Ascending aorta (tissue), 2 donors: ENCODE data around the gene CACNG4. TPM values are rescaled to one million over a fixed set of nuclear protein-coding genes. Genes with fewer than 3 reads are reported as not detected.

Source experiments
- DNase-seq, 2 donors: peaks; one replicate each; pipeline ENCODE4 v3.0.0-alpha.2; 2019; ENCODE audit warnings: low spot score in 2 of 2
- H3K27ac ChIP-seq, 2 donors: fragments of 200-600 bp; sonication (generic); one replicate each; pipeline ENCODE4 v1.5.1; 2016 to 2017; ENCODE audit warnings: mild to moderate bottlenecking in 1 of 2
- H3K27me3 ChIP-seq: fragments of 200-600 bp; sonication (generic); one replicate; pipeline ENCODE4 v1.5.1; 2017
- H3K36me3 ChIP-seq, 2 donors: fragments of 200-600 bp; sonication (generic); one replicate each; pipeline ENCODE4 v1.5.1; 2016
- H3K4me1 ChIP-seq, 2 donors: fragments of 200-600 bp; sonication (generic); one replicate each; pipeline ENCODE4 v1.5.1; 2016 to 2017; ENCODE audit warnings: mild to moderate bottlenecking in 1 of 2
- H3K4me3 ChIP-seq, 2 donors: fragments of 200-600 bp; sonication (generic); one replicate each; pipeline ENCODE4 v1.5.1; 2016 to 2017; ENCODE audit warnings: mild to moderate bottlenecking in 1 of 2
- H3K9me3 ChIP-seq, 2 donors: fragments of 200-600 bp; sonication (generic); one replicate each; pipeline ENCODE4 v1.5.1; 2016
- CTCF ChIP-seq, 3 experiments: fragments of 200-600 bp in 2 of 3; fragments of 450-650 bp in 1 of 3; sonication (generic) in 2 of 3; IDR thresholded peaks; one replicate each; pipeline ENCODE4 v1.5.1; 2016 to 2019; ENCODE audit warnings: antibody characterized with exemption in 3 of 3, mild to moderate bottlenecking in 1 of 3, moderate library complexity in 1 of 3
- intact Hi-C: fragments of 100-400 bp; cut with DNase I; formaldehyde crosslinking; loops from one replicate; pipeline ENCODE4 v1.15.1; 2023
- total RNA-seq: library from RNA; depleted of rRNA; stranded (reverse); fragments of >200 nt; gene quantifications from one replicate; pipeline ENCODE4 v1.1.0, GENCODE V29; 2016

Gene CACNG4
- total RNA-seq, 1 donor from 2014 or later, result not detected

GRCh38 chr17:66920435-66920834 is 44.1 kb upstream of the CACNG4 start:
- Histone ChIP-seq H3K27ac (no peak overlapping the region), H3K4me3 (no peak overlapping the region), H3K9me3 (no peaks in the 10 kb centered on the region), H3K4me1 (no peaks in the 10 kb centered on the region), H3K27me3 (no peaks in the 10 kb centered on the region), H3K36me3 (no peaks in the 10 kb centered on the region)
- DNase-seq, result no peak
- intact Hi-C loops, result no loop called here
- no peak for TF ChIP-seq CTCF (IDR thresholded peaks at IDR 0.05)

- no peak for DNase-seq
- intact Hi-C loops, result no loop called here
These were observed 43.6 kb upstream of the CACNG4 start for GRCh38 chr17:66920950-66921349.

GRCh38 chr17:66923886-66924285 is 40.6 kb upstream of the CACNG4 start:
- Histone ChIP-seq H3K27ac (no peak overlapping the region), H3K9me3 (no peaks in the 10 kb centered on the region), H3K4me3 (no peak overlapping the region), H3K4me1 (no peaks in the 10 kb centered on the region), H3K27me3 (no peaks in the 10 kb centered on the region), H3K36me3 (no peaks in the 10 kb centered on the region)
- no peak for DNase-seq
- intact Hi-C loops, result no loop called here
- TF ChIP-seq CTCF (IDR thresholded peaks at IDR 0.05), result no peak

More at GRCh38 chr17:66920950-66921349, 43.6 kb upstream of the CACNG4 start:
- no peaks in the 10 kb centered on the region for H3K27me3 ChIP-seq
- no peak overlapping the region for H3K4me3 ChIP-seq
- H3K9me3 ChIP-seq, result no peaks in the 10 kb centered on the region
- H3K36me3 ChIP-seq, result no peaks in the 10 kb centered on the region
- no peak for TF ChIP-seq CTCF (IDR thresholded peaks at IDR 0.05)
- H3K27ac ChIP-seq, result no peak overlapping the region
- H3K4me1 ChIP-seq, result no peaks in the 10 kb centered on the region

- H3K4me1 ChIP-seq, result no peaks in the 10 kb centered on the region
- H3K9me3 ChIP-seq, result no peaks in the 10 kb centered on the region
- no peak for TF ChIP-seq CTCF (IDR thresholded peaks at IDR 0.05)
- H3K27ac ChIP-seq, result no peak overlapping the region
- no peak overlapping the region for H3K4me3 ChIP-seq
- no peaks in the 10 kb centered on the region for H3K27me3 ChIP-seq
- H3K36me3 ChIP-seq, result no peaks in the 10 kb centered on the region
- intact Hi-C loops, result no loop called here
- DNase-seq, result no peak
These were observed 38.6 kb upstream of the CACNG4 start for GRCh38 chr17:66925811-66926500.

GRCh38 chr17:66928949-66929348 is 35.6 kb upstream of the CACNG4 start:
- no peak for DNase-seq
- no peak for TF ChIP-seq CTCF (IDR thresholded peaks at IDR 0.05)
- Histone ChIP-seq H3K27ac (no peak overlapping the region), H3K27me3 (no peaks in the 10 kb centered on the region), H3K36me3 (no peaks in the 10 kb centered on the region), H3K9me3 (no peaks in the 10 kb centered on the region), H3K4me3 (no peak overlapping the region), H3K4me1 (no peaks in the 10 kb centered on the region)
- intact Hi-C loops, result no loop called here

GRCh38 chr17:66929591-66929990 is 34.9 kb upstream of the CACNG4 start:
- H3K4me3 ChIP-seq, result no peak overlapping the region
- no peaks in the 10 kb centered on the region for H3K9me3 ChIP-seq
- H3K4me1 ChIP-seq, result no peaks in the 10 kb centered on the region
- no peak overlapping the region for H3K27ac ChIP-seq
- no peaks in the 10 kb centered on the region for H3K27me3 ChIP-seq
- TF ChIP-seq CTCF (IDR thresholded peaks at IDR 0.05), result no peak
- intact Hi-C loops, result no loop called here
- no peaks in the 10 kb centered on the region for H3K36me3 ChIP-seq
- DNase-seq, result no peak
